ENCODE results near the gene SGK2.

DNA sequence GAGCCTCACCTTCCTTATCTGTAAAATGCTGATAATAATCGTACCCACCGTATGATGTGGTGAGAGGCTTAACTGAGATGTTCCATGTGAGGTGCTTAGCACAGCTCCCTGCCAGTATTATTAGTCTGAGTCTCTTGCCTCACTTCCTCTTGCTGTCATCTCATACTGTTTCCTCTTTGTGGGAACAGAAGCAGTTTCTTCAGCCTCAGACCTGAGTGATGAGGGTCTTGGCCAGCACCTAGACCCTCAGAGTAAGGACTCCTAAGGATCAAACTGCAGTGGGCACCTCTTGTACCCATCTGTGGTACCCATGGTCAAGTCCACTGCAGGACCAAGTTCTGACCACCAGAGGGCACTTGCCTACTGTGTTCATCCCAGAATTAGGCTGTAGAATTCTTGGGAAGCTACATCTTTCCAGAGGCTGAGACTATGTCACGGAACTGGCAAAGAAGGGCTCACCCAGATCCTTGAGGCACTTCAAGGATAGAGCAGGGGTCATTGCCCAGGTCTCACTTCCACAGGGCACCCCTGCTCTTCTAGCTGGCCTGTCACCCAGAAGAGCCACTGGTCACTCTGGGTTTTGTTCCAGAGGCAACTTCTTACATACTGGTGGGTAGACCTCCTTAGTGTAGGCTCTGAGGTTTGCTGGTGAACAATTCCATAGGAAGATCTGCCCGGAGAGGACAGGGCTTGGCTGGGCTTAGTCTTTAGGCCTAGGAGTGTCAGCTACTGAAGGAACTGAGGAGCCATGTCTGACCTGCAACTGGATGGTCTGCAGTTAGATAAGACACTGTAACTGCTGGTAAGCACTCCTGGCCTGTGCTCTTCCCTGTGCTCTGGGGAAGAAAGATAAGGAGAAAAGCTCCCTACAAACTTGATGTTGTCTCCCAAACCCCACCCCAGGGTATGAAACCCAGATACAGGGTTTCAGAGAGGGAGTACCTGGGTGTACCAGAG is 20.6 kb upstream of the SGK2 start:
- TF ChIP-seq EZH2phosphoT487 (IDR thresholded peaks at IDR 0.05; ENCODE audit: insufficient read depth, low read depth) (no peak), EZH2 (IDR thresholded peaks at IDR 0.05; ENCODE audit: insufficient read depth, poor library complexity, severe bottlenecking) (no peak)

All from GM23248 (cell line).